GM20000 (cell line): ENCODE results near the gene FHIT.

Experiments used
- DNase-seq: peaks from one replicate; pipeline ENCODE4 v3.0.0; 2012; ENCODE audit warnings: low spot score
- CTCF ChIP-seq: IDR thresholded peaks from 2 replicates; pipeline ENCODE4 v1.5.1; 2012; ENCODE audit warnings: mild to moderate bottlenecking, control low read depth; ENCODE audit errors: extremely low read depth, missing control alignments

The FHIT gene

DNA sequence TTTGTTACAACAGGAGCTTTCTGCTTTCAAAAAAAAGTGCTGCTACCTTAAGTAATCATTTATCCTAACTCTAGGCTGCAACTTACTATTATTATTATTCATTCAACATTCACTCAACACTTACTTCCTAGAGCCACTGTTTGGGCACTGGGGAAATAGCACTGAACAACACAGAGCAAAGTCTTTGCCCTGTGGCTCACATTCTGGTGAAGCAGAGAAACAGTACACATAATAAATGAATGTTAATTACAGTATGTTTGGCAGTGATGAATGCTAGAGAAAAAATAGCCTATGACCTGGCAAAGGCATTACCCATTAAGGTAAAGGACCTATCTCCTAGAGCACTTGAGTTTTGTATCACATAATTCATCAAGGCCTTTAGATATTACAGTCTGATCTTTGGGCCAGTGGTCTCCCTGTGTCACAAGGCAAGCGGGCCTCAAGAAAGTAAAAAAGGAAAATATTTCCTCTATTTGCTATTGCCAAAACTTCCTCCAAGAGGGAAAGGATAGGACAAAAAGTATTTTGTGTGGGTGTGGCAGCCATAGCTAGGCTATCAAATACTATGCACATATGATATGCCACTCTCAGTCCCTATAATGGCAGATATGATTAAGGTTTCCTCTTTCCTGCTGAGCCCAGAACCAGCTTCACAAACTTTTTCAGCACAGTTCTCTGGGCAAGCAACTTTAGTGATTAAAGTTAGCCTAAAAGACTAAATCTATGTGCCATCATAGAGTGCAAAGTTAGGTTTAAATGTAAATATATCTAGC, 142.8 kb downstream of the FHIT start:
- TF ChIP-seq CTCF, result no peak
- DNase-seq, result no peak

- no peak for DNase-seq
- TF ChIP-seq CTCF, result no peak
These were observed 156.6 kb downstream of the FHIT start for GRCh38 chr3:61094608-61095007.

DNA sequence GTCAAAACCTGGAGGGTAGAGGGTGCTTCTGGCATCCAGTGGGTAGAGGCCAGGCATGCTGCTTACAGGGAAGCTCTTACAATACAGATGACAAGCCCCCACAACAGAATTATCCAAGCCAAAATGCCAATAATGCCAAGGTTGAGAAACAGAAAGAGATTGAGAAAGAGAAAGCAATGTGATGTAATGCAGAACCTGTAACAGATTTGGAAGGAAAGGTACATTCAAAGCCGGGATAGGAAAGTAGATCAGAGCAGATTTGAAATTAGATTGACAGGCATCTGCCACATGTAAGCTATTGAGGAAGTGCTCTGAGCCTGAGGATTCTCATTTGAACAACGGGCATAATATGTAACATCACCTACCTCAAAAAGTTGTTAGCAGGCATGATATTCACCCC, 157.9 kb downstream of the FHIT start:
- DNase-seq, result no peak
- no peak for TF ChIP-seq CTCF

- no peak for DNase-seq
- no peak for TF ChIP-seq CTCF
These were observed 158.4 kb downstream of the FHIT start for GRCh38 chr3:61092870-61093269.

- DNase-seq, result no peak
- no peak for TF ChIP-seq CTCF
These were observed 160.7 kb downstream of the FHIT start for GRCh38 chr3:61090389-61091169.

- DNase-seq, result no peak
- TF ChIP-seq CTCF, result no peak
These were observed 163.8 kb downstream of the FHIT start for GRCh38 chr3:61087465-61087864.

DNA sequence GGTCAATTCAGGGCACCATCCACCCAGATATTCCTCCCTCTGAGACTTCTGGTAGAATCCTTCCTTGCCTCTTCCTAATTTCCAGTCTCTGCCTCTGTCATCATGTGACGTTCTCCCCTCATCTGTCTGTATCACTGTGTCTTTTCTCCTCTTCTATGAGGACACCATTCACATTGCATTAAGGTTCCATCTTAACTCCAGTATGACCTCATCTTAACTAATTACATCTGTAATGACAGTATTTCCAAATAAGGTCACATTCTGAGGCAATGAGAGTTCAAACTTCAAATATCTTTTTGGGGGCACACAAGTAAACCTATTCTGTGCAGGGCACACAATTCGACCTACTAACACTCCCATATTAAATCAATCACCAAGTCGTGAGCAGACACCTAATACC, 169.7 kb downstream of the FHIT start:
- TF ChIP-seq CTCF, result no peak
- no peak for DNase-seq
